ENCODE data around the gene LMAN2.

LMAN2 gene, protein sequence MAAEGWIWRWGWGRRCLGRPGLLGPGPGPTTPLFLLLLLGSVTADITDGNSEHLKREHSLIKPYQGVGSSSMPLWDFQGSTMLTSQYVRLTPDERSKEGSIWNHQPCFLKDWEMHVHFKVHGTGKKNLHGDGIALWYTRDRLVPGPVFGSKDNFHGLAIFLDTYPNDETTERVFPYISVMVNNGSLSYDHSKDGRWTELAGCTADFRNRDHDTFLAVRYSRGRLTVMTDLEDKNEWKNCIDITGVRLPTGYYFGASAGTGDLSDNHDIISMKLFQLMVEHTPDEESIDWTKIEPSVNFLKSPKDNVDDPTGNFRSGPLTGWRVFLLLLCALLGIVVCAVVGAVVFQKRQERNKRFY

DNA sequence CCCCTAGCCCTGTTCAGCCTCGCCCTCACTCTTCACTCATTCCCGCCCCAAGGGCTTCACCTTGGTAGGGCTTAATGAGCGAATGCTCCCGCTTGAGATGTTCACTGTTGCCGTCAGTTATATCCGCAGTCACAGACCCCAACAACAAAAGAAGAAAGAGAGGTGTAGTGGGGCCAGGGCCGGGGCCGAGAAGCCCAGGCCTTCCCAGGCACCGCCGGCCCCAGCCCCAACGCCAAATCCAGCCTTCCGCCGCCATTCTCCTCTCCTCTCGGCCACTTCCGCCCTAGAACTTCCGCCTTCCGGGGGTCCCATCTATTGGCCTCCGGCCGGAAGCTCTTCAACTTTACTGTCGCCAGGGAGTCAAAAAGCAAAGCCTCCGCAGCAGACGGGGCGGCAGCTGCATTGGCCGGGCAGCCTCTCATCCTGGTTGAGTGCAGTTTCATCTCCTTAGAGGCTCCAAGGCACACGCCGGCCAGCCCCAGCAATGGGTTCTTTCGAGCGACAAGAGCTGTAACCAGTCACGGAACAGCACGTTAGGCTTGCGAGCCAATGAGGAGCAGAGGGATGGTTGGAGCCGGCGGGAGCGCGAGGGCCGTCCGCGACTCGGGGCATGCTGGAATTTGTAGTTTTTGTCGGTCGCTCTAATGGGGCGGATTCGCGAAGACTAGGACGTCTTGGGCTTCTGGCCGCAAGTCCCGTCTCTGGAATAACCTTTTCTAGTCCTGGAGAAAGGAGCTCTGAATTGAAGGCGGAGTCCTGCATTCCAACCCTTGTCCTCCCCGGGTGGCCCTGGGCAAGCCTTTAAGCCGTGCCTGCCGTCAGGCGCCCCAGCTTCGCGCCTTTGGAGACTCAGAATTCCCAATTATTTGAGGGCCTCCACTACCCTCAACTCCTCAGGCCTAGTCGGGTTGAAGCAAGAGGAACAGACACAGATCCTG, at the start of gene LMAN2:
LMAN2 (minus strand) TSS at position 277 of the 938 bp plus-strand sequence; CDS start at position 256, 21 bp downstream.
- DNase-seq = peak; percentile 90

GRCh38 chr5:177399997-177400868, 48.8 kb upstream of the LMAN2 start, which contains the start of gene PFN3:
Gene PFN3, minus strand, starts transcription at chr5:177400661. Its CDS starts 85 bp downstream, at chr5:177400576.
- no peak for DNase-seq

DNA sequence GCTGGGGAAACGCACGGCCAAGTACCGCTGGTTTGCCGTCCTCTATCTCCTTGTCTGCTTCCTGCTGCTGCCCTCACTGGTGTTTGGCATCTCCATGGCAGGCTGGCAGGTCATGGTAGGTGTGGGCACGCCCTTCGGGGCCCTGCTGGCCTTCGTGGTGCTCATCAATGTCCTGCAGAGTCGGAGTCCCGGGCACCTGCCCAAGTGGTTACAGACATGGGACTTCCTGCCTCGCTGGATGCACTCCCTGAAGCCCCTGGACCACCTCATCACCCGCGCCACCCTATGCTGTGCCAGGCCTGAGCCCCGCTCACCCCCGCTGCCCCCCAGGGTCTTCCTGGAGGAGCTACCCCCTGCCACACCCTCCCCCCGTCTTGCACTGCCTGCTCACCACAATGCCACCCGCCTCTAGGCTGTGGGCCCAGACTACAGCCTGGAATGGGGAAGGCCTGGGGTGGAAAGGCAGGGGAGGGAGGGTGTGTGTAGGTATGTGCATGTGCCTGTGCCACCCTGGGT, 46.5 kb upstream of the LMAN2 start:
- DNase-seq = no peak

- no peak for DNase-seq
Measured at GRCh38 chr5:177396807-177397206, 45.3 kb upstream of the LMAN2 start.

- DNase-seq = no peak
Measured at GRCh38 chr5:177396078-177396477, 44.6 kb upstream of the LMAN2 start.

GRCh38 chr5:177393990-177394389, 42.5 kb upstream of the LMAN2 start:
- no peak for DNase-seq

- no peak for DNase-seq
Measured at GRCh38 chr5:177393206-177393765, 41.8 kb upstream of the LMAN2 start.

DNA sequence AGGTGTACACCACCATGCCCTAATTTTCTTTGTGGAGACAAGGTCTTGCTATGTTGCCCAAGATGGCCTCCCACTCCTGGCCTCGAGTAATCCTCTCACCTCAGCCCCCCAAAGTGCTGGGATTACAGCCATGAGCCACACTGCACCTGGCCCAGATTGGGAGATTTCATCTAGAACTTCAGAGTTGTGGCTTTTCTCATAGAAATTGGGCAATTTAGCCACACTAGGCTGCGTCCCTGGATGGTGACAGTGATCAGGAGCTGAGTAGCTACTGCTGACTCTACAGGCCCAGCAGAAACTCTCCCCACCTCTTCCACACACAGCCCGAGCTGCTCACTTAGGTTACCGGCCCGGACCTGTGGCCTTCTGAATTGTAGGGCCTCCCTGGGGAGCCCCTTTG, 41.3 kb upstream of the LMAN2 start:
- no peak for DNase-seq

- peak; percentile 66 for DNase-seq
Measured at GRCh38 chr5:177390363-177391300, 39.2 kb upstream of the LMAN2 start.

DNA sequence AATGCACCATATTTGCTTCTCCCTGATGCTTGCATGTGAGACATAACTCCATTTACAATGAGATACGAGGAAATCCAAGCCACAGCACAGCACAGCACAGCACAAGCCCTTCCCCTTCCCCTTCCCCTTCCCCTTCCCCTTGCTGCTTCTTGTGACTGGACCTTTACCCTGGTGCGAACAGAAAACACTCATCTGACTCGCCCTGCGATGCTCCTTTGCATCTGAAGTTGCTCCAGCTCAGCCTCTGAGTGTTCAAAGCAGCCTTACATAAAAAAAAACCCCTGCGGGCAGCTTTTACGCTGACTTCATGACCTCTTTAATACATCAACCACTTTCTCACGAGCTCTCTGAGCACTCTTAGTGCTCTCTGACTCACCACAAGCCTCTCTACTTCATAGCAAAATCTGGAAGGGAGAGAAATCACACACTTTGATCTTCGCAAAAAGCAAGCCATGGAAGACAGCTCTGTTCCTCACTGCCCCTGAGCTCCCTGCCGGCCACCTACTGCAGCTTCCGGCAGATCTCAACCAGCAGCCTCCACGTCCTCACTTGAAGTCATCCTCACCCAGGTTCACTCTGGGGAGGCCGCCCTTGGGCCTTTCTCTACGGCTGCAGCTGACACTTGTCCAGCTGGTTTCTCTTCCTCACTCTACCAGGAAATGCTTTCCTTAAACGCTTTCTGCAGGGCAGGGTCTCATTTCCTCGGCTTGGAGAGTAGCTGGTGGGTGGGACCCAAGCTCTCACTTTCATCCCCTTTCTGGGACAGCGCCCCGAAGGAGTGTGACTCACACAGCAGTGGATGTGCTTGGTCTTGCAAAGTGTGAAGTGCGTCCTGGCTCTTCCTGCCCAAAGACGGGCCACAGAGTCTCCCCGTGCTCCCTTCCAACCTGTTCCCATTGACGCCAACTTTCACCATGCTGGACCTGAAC, 38.0 kb upstream of the LMAN2 start:
- DNase-seq = peak; percentile 64

GRCh38 chr5:177388521-177389052, 37.1 kb upstream of the LMAN2 start:
- no peak for DNase-seq

- DNase-seq = no peak
Measured at GRCh38 chr5:177387405-177387804, 35.9 kb upstream of the LMAN2 start.

GRCh38 chr5:177386542-177386941, 35.1 kb upstream of the LMAN2 start:
- DNase-seq = no peak

GRCh38 chr5:177385720-177386119, 34.3 kb upstream of the LMAN2 start:
- no peak for DNase-seq

GRCh38 chr5:177384134-177384533, 32.7 kb upstream of the LMAN2 start, which contains the start of gene SLC34A1:
Gene SLC34A1, plus strand, starts transcription at chr5:177384434. Its CDS starts 1,308 bp downstream, at chr5:177385742.
- DNase-seq = no peak

- no peak for DNase-seq
Measured at GRCh38 chr5:177383181-177383580, 31.7 kb upstream of the LMAN2 start.

DNA sequence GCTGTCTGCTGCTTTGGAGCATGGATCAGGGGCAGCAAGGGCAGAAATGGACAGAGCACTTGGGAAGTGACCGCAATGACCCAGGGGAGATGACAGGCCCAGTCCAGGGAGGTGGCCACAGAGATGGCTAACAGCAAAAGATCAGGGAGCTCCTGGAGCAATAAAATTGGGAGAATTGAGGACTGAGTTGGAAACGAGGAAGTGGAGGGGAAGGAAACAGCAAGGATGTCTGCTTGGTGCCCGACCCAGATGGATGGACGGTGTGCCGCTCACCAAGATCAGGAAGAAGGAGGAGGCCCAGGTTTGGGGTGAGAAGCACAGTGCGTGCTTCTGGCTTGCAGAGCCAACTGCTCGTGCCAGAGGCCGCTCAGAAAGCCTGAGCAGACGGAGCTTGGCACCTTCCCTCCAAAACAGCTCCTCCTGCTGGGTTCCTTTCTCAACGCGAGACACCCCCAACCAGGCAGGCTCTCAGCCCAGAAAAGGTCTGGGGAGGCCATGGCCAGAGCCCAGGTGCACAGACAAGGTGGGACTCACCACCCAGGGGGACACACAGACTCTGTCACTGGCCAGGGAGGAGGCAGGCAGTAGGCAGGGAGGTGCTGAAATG, 31.1 kb upstream of the LMAN2 start:
- no peak for DNase-seq

- no peak for DNase-seq
Measured at GRCh38 chr5:177380805-177381126, 29.3 kb upstream of the LMAN2 start.
